GM12891 (cell line): Measurements from ENCODE around the gene COL6A2.

Experiments used
- PAX5 ChIP-seq: IDR thresholded peaks from 2 replicates; pipeline ENCODE4 v1.6.1; 2011; ENCODE audit warnings: low read length, moderate library complexity, mild to moderate bottlenecking; ENCODE audit not compliant: insufficient read depth, severe bottlenecking
- POLR2A ChIP-seq: IDR thresholded peaks from 2 replicates; pipeline ENCODE4 v1.6.1; 2011; ENCODE audit warnings: low read depth, low read length, control low read depth
- POLR2AphosphoS5 ChIP-seq: IDR thresholded peaks from 2 replicates; pipeline ENCODE4 v1.6.1; 2011; ENCODE audit warnings: low read depth, low read length, control low read depth
- POU2F2 ChIP-seq: IDR thresholded peaks from 2 replicates; pipeline ENCODE4 v1.6.1; 2011; ENCODE audit warnings: low read depth, mild to moderate bottlenecking, control low read depth, low read length, moderate library complexity
- SPI1 ChIP-seq: IDR thresholded peaks from 2 replicates; pipeline ENCODE4 v1.6.1; 2011; ENCODE audit warnings: low read depth, low read length, control low read depth
- TAF1 ChIP-seq: IDR thresholded peaks from 2 replicates; pipeline ENCODE4 v1.6.1; 2011; ENCODE audit warnings: low read depth, low read length, control low read depth

GRCh38 chr21:46113497-46114176 is 15.7 kb downstream of the COL6A2 start:
- TF ChIP-seq POLR2A = no peak
- no peak for TF ChIP-seq TAF1
- no peak for TF ChIP-seq POU2F2
- no peak for TF ChIP-seq POLR2AphosphoS5
- no peak for TF ChIP-seq SPI1
- TF ChIP-seq PAX5 = no peak
